Right atrium auricular region (tissue), 2 donors: ENCODE results near the gene RANBP17. TPM values are rescaled to one million over a fixed set of nuclear protein-coding genes. Genes with fewer than 3 reads are reported as not detected.
"Not testable (repeated sequence)": the region's sequence is repeated elsewhere in the genome, so short reads cannot be mapped to it uniquely, and the experiment has no call there.

Source experiments
- DNase-seq: peaks from one replicate; pipeline ENCODE4 v3.0.0-alpha.2; 2019; ENCODE audit warnings: low spot score
- H3K27ac ChIP-seq, 2 donors: fragments of 200-600 bp; sonication (generic); 1 replicate in 1 of 2; 2 replicates in 1 of 2; pipeline ENCODE4 v1.5.1; 2016 to 2019
- H3K27me3 ChIP-seq, 2 donors: fragments of 200-600 bp; sonication (generic); one replicate each; pipeline versions ENCODE4 v1.5.1 to v1.6.0; 2017 to 2019
- H3K36me3 ChIP-seq: fragments of 200-600 bp; sonication (generic); one replicate; pipeline ENCODE4 v1.5.1; 2016
- H3K4me1 ChIP-seq, 2 donors: fragments of 200-600 bp; sonication (generic); one replicate each; pipeline versions ENCODE4 v1.5.1 to v1.6.0; 2017 to 2019
- H3K4me3 ChIP-seq, 2 donors: fragments of 200-600 bp; sonication (generic); 1 replicate in 1 of 2; 2 replicates in 1 of 2; pipeline ENCODE4 v1.5.1; 2017 to 2019; ENCODE audit warnings: mild to moderate bottlenecking in 1 of 2, moderate library complexity in 1 of 2
- H3K9me3 ChIP-seq, 2 donors: fragments of 200-600 bp; sonication (generic); one replicate each; pipeline ENCODE4 v1.5.1; 2019
- total RNA-seq, 2 donors: library from RNA; depleted of rRNA; stranded (reverse); fragments of >200 nt; gene quantifications; one replicate each; pipeline ENCODE4 v1.1.0, GENCODE V29; 2016
- TF ChIP-seq, protein P1 (sequence below), 2 donors: fragments of 200-600 bp; sonication (generic); IDR thresholded peaks; one replicate each; pipeline ENCODE4 v1.5.1; 2019; ENCODE audit warnings: antibody characterized with exemption in 2 of 2

Gene RANBP17
- total RNA-seq, 2 donors from 2014 or later = 1.4 to 3.6 TPM

DNA sequence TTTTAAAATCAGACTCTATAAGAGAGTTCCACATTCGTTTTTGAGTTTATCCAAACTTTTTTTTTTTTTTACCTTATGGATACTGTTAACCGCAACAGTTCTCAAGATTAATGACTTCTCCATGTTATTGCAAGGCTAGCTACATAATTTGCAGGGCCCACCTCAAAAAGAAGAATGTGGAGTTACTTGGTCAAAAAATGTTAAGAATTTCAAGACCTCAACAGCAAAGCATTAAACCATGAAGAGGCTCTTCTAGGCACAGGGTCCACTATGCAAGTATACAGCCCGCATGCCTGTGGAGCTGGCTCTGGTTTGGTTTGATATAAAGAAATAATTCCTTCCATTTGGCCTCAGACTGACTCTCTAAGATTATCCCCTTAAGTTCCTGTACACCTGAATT, 313.9 kb downstream of the RANBP17 start:
- Histone ChIP-seq H3K27ac (no peak overlapping the region), H3K36me3 (no peaks in the 10 kb centered on the region), H3K9me3 (no peaks in the 10 kb centered on the region), H3K4me1 (no peaks in the 10 kb centered on the region), H3K27me3 (no peaks in the 10 kb centered on the region), H3K4me3 (no peak overlapping the region)
- TF ChIP-seq, protein P1, sequence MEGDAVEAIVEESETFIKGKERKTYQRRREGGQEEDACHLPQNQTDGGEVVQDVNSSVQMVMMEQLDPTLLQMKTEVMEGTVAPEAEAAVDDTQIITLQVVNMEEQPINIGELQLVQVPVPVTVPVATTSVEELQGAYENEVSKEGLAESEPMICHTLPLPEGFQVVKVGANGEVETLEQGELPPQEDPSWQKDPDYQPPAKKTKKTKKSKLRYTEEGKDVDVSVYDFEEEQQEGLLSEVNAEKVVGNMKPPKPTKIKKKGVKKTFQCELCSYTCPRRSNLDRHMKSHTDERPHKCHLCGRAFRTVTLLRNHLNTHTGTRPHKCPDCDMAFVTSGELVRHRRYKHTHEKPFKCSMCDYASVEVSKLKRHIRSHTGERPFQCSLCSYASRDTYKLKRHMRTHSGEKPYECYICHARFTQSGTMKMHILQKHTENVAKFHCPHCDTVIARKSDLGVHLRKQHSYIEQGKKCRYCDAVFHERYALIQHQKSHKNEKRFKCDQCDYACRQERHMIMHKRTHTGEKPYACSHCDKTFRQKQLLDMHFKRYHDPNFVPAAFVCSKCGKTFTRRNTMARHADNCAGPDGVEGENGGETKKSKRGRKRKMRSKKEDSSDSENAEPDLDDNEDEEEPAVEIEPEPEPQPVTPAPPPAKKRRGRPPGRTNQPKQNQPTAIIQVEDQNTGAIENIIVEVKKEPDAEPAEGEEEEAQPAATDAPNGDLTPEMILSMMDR (IDR thresholded peaks at IDR 0.05) = no peak
- no peak for DNase-seq

DNA sequence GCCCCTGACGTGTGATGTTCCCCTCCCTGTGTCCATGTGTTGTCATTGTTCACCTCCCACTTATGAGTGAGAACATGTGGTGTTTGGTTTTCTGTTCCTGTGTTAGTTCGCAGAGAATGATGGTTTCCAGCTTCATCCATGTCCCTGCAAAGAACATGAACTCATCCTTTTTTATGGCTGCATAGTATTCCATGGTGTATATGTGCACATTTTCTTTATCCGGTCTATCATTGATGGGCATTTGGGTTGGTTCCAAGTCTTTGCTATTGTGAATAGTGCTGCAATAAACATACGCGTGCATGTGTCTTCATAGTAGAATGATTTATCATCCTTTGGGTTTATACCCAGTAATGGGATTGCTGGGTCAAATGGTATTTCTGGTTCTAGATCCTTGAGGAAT, 316.4 kb downstream of the RANBP17 start:
- H3K27ac ChIP-seq, H3K27me3 ChIP-seq, H3K4me3 ChIP-seq, H3K4me1 ChIP-seq, DNase-seq, H3K36me3 ChIP-seq, H3K9me3 ChIP-seq: not testable (repeated sequence)

DNA sequence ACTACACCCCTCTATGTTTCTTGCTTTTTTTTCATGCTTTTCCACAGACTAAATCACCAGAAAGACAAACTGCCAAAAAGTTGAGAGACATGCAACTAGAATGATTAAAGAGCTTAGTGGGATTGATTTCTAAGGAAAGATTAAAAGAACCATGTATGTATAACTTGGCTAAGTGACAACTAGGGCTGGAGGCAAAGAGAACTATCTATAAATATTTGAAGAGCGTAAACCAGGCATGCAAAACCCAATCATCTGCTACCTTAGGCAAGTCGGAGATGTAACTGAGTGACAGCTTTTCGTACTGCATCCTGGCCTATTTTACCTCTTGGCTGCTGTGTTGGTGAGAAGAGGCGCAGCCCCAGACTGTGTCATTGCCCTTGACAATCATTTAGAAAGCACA, 326.2 kb downstream of the RANBP17 start:
- H3K27ac ChIP-seq = no peak overlapping the region
- no peaks in the 10 kb centered on the region for H3K36me3 ChIP-seq
- TF ChIP-seq, protein P1 (IDR thresholded peaks at IDR 0.05) = no peak
- H3K4me3 ChIP-seq = no peak overlapping the region
- no peaks in the 10 kb centered on the region for H3K4me1 ChIP-seq
- no peak for DNase-seq
- no peaks in the 10 kb centered on the region for H3K27me3 ChIP-seq
- peaks cover 0 to 3% of the 10 kb centered on the region in 2 donors for H3K9me3 ChIP-seq

DNA sequence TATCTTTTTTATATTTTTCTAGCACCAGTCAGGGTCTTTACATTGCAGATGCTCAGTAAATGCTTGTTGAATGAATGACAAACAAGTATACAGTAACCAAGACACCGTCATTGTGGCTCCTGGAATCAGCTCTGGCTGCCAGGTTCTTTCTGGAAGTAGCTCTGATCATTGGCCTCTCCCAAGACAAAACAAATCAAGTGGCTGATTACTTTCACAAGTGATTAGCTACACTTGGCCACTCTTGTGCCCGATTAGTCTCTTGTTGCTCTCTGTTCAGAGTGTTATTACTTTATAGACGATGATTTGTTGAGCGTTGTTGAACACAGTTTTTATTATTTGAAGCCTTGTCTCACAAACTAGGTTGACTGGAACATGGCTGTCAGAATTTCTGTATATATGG, 327.6 kb downstream of the RANBP17 start:
- Histone ChIP-seq H3K4me1 (no peaks in the 10 kb centered on the region), H3K27me3 (no peaks in the 10 kb centered on the region), H3K4me3 (no peak overlapping the region), H3K9me3 (no peaks in the 10 kb centered on the region), H3K36me3 (no peaks in the 10 kb centered on the region), H3K27ac (no peak overlapping the region)
- DNase-seq = no peak
- TF ChIP-seq, protein P1 (IDR thresholded peaks at IDR 0.05) = no peak

DNA sequence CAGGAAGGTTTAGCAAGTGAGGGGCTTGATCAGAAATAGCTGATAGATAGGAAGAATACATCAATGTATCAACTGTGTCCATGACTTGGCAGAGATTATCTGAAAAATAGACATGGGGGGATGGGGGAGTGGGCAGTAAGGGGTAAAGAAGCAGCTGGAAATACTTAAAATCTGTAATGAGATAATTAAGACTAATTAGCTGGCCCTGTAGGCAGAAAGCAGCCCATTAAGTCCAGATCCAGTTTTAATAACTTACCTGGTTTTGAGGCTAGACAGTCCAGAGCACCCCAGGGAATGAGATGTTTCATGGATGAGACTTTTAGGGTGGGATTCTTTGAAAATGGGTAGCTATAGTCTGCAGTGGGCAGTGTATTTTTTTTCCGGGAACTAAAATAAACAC, 330.3 kb downstream of the RANBP17 start:
- Histone ChIP-seq H3K36me3 (no peaks in the 10 kb centered on the region), H3K27me3 (no peaks in the 10 kb centered on the region), H3K4me3 (no peak overlapping the region), H3K9me3 (no peaks in the 10 kb centered on the region), H3K27ac (no peak overlapping the region), H3K4me1 (no peaks in the 10 kb centered on the region)
- no peak for DNase-seq
- TF ChIP-seq, protein P1 (IDR thresholded peaks at IDR 0.05) = no peak

DNA sequence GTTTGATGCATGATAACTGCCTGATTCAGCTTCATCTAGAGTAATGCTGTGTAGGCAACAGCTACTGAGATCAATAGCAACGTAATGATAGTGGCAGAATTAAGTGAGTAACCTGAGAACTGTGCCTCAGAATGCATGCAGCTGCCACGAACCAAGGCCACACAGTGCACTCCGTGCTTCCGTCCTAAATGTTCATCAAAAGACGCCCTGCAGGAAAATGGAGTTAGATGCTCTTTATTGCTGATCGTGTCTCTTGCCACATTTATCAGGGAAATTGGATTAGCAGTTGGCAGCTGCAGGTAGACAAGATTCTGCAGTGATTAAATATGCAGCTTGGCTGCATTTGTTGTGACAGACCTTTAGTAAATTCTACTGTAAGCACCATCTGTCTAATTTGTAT, 339.5 kb downstream of the RANBP17 start:
- no peaks in the 10 kb centered on the region for H3K36me3 ChIP-seq
- H3K27me3 ChIP-seq = no peaks in the 10 kb centered on the region
- H3K27ac ChIP-seq = no peak overlapping the region
- H3K9me3 ChIP-seq = no peaks in the 10 kb centered on the region
- no peak overlapping the region for H3K4me3 ChIP-seq
- H3K4me1 ChIP-seq = no peaks in the 10 kb centered on the region
- DNase-seq = no peak
- TF ChIP-seq, protein P1 (IDR thresholded peaks at IDR 0.05) = no peak
